AG08396 (cell line): Measurements from ENCODE around the gene GIPC1.
"Not testable (repeated sequence)": the region's sequence is repeated elsewhere in the genome, so short reads cannot be mapped to it uniquely, and the experiment has no call there.

Source experiments
- DNase-seq: peaks from one replicate; pipeline ENCODE4 v3.0.0; 2012; ENCODE audit warnings: low spot score, mixed read lengths

The GIPC1 gene, protein sequence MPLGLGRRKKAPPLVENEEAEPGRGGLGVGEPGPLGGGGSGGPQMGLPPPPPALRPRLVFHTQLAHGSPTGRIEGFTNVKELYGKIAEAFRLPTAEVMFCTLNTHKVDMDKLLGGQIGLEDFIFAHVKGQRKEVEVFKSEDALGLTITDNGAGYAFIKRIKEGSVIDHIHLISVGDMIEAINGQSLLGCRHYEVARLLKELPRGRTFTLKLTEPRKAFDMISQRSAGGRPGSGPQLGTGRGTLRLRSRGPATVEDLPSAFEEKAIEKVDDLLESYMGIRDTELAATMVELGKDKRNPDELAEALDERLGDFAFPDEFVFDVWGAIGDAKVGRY

DNA sequence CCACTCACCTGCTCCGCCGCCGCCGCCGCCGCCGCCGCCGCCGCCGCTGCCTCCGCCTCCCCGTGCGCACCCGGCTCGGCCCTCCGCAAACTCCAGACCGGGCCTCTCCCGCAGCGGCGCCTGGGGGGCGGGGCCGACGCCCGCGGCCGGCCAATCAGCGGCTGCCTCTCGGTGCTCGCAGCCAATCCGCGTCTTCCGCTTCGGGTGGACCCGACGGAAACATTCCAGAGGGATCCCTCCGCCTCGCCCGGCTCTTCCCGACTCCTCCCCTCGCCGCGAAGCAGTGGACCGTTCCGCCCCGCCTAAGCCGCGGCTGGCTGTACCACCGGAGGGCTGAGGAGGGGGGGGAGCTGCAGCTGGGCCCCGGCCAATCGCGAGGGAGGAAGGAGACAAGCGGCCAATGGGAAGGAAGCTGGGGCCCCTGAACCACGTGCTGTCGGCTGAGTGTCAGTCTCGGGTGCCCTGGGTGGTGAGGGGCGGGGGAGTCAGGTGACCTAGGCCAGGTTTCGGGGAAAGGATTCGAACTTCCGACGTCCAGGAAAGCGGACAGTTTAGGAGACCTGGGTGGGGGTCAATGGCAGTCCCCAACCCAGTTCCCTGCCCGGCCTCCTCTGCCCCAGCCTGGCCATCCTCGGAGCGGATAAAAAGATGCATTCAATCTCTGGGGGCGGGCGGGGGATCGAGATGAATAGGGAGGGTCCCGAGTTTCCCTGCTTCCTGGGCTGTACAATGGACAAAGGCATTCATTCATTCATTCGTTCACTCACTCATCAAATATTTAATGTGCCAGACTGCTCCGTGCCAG is at the start of gene GIPC1:
TSS of gene GIPC1 (minus strand) at position 99 of the 805 bp plus-strand sequence. CDS start 13,151 bp downstream, outside the sequence.
- peak; percentile 100 for DNase-seq

DNA sequence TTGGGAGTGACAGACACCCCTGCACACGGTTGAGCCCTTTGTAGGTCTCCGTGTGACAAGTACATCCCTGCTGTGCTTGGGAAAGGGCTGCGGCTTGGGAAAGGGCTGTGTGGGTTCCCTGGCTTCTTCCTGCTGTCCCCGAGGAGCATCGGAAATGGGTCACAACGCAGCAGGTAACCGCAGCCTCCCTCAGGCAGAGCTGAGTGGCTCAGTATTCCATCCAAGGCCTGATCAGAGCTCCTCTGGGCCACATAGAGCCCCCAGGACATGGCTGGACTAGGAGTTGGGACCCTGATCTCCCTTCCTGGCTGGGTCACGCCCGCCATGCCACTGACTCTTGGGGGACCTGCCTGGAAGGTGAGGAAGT is 49.8 kb upstream of the GIPC1 start:
- no peak for DNase-seq

DNA sequence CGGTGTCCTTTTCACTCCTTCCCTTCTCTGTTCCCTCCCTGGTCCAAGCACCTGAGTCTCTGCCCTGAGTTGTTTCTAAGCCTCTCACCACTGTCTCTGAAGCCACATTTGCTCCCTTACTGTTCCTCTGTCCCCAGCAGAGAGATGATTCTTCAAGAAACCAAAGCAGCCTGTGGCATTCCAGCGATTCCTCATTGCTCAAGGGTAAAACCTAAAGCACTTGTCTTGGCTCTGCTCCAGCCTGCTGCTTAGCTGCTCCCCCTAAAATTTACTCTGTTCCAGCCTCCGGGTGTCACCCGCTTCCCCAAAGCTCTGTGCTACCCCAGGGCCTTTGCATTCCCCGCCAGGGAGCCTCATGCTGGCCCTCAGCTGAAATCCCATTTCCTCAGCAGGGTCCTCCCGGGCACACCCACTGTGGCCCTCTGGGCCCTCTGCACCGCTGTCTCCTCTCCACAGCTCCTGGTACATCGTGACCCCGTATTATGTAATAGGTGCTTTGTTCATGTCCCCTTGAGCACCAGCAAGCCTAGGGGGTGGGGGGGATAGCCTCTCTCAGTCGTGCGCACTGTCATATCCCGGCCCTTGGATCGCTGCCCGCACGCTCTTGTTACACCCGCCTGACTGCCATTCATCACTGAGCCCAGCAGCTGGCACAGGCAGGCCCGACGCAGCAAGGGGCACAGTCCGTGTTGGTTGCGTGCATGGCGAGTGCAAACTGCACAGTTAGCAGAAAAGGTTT is 49.2 kb upstream of the GIPC1 start:
- DNase-seq = no peak

DNA sequence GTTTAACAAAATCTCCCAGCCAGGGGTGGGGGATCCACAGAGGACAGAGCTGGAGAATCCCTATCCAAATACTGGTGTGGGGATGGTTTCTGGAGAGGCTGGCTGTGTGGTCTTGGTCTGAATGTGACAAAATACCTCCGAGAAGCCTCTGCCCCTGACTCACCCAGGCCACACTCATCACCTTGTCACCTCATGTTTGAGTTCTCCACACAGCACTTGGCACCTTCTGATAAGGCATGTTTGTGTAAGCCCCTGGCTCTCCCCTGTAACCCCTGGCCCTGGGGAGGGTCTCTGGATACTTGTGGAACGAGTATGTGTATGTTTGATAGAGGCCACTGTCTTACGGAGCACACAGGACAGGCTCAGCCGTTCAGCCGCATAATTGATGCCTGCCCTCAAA is 48.1 kb upstream of the GIPC1 start:
- DNase-seq = no peak

DNA sequence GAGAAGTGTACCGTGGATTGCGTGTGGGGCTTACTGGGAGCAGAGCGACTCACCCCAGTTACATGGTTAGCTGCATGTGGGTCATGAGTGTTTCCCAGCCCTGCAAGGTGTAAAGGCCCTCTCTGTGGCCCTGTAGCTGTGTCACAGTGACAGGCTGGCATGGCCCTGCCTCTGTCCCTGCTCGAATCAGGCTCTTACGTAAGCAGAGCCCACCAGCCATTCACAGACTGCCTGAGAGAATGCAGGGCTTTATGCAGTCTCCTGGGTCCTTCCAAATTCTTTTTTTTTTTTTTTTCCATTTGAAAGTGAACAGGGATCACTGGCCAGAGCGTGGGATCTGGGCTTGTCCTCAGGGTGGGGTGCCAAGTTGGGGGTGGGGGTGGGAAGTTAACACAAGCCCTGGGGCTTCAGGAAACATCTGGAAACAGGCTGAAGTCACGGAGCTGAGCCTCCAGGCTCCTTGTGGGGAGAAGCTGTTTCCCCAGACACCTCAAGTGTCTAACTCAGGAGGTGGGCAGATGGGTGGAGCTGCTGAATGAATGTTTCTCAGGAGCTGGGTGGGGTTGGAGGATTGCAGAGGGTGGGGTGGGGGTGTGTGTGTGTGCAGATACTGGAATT is 46.9 kb upstream of the GIPC1 start:
- DNase-seq = no peak

DNA sequence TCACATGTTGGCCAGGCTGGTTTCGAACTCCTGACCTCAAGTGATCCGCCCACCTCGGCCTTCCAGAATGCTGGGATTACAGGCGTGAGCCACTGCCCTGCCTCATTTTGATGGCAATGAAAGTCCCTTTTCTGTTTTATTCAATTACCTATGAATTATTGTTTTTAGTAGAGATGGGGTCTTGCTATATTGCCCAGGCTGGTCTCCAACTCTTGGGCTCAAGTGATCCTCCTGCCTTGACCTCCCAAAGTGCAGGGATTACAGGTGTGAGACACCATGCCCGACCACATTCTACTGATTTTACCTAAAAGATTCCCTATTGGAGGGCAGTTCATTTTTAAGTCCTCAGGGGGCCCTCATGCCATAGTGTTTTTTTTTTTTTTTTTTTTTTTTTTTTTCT is 46.1 kb upstream of the GIPC1 start:
- DNase-seq = not testable (repeated sequence)

DNA sequence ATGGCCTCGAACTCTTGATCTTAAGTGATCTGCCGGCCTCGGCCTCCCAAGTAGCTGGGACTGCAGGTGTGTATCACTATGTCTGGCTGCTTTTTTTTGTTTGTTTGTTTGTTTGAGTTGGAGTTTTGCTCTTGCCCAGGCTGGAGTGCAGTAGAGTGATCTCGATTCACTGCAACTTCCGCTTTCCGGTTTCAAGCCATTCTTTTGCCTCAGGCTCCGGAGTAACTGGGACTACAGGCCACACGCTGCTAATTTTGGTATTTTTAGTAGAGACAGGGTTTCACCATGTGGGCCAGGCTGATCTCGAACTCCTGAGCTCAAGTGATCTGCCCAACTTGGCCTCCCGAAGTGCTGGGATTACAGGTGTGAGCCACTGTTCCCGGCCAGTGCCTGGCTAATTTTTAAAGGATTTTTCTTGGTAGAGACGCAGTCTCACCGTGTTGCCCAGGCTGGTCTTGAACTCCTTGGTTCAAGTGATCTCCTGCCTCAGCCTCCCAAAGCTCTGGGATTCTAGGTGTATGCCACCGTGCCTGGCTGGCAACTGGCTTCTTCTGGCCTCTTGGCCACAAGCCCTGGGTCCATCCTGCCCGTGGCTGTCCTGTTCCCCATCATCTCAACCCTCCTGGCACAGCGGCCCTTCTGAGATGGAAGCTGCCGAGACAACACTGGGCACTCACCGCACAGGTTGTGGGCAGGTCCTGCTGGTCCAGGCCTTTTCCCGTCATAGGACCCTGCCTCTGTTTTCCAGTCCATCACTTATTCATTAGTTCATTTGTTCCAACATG is 45.0 kb upstream of the GIPC1 start:
- DNase-seq = no peak

DNA sequence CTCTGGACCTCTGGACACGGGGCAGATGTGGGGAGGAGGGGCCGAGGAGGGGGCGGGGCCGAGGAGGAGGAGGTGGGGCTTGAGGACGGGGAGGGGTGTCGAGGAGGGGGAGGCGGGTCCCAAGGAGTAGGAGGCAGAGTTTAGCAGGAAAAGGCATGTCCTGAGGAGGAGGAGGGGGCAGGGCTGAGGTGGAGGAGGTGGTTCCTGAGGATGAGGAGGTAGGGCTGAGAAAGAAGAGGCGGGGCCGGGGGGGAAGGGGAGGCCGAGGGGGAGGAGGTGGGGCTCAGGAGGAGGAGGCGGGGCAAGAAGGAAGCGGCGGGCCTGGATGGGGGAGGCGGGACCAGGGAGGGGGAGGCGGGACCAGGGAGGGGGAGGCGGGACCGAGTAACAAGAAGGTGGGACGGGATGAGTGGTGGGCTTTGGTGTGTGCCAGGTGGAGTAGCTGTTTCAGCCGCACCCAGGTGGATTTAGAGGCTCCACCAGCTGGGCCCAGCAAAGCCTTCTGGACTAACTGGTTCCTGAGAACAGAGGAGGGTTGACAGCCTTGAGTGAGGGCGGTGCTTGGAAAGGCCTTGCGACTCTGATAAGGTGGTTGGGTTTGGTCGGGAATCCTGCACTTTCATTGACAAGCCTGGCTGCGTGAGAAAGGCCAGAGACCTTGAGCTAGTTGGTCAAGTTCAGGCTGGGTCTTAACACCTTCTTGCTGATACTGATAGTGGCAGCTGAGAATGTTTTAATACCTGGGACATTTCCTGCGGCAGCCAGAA is 41.2 kb upstream of the GIPC1 start:
- peak; percentile 41 for DNase-seq

DNA sequence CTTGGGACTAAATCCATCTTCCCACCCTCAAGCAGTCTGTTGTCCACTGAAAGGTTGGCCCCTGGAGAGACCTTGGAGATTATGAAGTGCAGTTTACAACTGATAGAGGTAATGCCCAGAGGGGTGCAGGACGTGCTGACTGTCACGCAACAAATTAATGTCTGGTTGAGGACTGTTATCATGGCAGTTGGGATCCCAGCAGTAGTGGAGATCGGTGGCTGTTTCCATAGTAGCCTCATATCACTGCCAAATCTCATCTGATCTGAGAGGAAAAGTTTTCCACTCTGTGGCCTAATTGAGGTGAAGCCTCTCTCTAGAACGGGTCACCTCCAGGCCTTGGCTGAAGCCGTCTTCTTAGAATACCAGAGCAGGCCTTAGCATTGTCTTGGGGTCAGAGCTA is 37.5 kb upstream of the GIPC1 start:
- DNase-seq = no peak

DNA sequence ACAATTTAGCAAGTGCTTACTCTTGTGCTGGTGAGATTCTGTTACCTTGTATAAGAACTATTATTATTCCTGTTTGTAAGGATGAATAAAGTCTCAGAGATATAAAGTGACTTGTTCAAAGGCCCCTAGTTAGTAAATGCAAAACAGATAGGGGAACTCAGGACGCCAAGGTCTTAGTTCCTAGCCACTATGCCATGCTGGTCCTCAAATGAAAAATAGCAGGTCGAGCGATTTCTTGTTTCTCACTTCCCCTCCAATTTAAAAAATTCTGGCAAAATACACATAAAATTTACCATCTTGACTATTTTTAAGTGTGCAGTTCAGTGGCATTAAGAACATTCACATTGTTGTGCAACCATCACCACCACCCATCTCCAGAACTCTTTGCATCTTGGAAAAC is 34.6 kb upstream of the GIPC1 start:
- no peak for DNase-seq

DNA sequence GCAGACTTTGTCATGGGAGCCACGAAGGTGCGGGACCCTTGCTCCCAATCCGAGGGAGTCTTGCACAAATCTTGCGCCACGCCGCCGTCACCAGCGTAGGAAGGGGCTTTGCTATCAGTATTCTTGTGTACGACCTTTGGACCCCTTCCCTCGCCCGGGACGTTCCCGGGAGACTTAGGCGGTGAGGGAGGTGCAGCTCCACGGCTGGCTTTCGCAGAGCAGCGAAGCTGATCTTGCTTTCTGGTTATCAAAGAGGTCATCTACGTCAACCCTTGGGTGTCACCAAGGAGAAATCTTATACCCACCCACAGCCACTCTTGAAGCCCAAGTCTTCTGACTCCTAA is 34.0 kb upstream of the GIPC1 start:
- no peak for DNase-seq

DNA sequence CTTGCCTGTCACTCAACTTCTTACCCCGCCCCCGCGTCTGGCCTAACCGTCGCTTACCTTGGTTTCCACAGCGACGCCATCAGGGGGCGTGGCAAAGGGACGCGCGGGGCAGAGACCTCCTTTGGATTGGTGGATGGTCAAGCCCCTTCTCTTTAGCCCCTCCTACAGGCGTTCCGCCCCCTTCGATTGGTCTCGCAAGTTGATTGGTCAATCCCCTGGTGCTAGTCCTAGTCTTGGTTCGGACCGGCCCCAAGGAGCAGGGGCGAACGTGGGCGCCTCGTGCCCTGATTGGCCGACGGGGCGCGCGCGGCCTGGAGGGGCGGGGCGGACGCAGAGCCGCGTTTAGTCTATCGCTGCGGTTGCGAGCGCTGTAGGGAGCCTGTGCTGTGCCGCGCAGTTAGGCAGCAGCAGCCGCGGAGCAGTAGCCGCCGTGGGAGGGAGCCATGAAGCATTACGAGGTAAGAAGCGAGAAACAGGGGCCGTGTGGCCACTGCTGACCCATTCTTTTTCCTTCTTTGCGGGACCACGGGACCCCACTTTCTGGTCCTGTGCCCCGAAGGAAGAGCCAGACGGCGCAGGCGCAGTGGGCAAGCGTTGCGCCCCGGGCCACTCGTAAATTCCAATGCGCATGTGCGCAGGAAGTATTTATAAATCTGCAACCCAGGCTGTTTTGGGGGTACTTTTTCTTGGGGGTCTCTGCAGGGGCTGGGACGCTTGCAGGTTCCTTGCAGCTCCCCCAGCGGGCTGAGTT is 33.5 kb upstream of the GIPC1 start, which contains the start of gene TECR:
TSS of gene TECR (plus strand) at position 341 of the 751 bp plus-strand sequence. CDS start at position 444, 103 bp downstream.
- peak; percentile 98 for DNase-seq

DNA sequence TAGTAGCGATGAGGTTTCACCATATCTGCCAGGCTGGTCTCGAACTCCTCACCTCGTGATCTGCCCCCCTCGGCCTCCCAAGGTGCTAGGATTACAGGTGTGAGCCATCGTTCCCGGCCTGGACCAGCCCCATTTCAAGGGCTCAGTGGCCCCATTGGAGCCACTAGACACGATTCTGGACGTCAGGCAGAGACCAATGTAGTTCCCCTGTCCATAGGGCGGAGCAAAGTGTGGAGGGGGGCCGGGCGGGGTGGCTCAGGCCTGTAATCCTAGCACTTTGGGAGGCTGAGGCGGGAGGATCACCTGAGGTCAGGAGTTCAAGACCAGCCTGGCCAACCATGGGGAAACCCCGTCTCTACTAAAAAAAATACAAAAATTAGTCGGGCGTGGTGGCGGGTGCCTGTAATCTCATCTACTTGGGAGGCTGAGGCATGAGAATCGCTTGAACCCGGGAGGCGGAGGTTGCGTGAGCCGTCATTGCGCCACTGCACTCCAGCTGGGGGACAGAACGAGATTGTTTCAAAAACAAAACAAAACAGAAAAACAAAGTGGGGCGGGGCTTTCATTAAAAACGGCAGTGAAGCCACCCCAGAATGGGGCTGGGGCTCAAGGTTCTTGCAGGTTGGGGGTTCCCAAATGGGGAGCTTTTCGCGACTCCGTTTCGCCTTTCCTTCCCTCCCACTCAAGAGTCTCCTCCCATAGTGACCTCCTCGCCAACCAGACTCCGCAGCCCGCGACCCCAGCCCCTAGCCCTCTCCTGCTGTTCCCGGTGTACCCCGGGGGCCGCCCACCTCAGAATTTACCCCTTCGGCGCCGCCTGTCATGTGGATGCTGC is 32.7 kb upstream of the GIPC1 start:
- no peak for DNase-seq

DNA sequence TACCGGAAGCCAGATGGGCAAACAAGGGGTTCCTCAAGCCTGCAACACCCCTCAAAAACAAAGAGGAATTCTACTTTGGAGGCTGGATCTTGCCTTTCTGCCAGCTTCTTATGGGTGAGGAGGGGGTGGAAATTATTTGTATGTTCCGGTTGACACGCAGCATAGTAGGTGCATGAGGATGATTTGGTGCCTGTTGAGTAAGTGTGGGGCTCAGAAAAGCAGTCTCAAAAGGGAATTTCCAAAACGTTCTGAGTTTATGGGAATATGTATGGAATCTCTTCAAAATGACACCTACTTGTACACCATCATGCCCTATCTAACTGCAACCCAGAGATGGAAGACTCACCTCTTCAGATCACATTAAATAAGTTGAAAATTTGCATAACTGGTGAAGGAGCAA is 30.5 kb upstream of the GIPC1 start:
- DNase-seq = no peak

DNA sequence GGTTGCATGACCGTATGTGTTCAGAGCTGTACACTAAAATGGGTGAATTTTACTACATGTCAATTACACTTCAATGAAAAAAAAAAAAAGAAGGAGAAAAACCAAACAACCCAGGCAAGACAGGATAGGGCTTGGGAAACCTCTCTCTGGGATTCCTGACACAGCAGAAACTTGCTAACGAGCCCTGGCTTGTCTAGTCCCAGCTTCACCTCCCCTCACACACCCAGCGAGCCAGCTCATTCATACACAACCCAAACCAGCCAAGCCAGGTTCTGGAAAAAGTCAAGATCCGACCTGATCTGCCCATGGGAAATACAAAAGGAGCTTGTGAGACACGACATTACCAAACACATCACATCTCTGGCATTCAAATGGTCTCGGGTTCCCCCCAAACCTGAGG is 29.8 kb upstream of the GIPC1 start:
- DNase-seq = no peak

DNA sequence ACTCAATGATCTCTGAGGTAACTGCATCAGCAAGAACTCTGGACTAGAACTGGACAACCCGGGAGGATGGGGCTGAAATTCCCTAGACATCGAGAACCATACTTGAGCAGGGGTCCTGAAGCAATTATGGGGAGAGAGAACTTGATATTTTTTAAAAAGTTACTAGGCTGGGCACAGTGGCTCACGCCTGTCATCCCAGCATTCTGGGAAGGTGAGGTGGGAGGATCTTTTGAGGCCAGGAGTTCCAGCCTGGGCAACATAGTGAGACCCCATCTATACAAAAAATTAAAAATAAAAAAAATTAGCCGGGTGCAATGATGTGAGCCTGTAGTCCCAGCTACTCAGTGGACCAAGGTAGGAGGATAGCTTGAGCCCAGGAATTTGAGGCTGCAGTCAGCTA is 24.6 kb upstream of the GIPC1 start:
- DNase-seq = no peak

DNA sequence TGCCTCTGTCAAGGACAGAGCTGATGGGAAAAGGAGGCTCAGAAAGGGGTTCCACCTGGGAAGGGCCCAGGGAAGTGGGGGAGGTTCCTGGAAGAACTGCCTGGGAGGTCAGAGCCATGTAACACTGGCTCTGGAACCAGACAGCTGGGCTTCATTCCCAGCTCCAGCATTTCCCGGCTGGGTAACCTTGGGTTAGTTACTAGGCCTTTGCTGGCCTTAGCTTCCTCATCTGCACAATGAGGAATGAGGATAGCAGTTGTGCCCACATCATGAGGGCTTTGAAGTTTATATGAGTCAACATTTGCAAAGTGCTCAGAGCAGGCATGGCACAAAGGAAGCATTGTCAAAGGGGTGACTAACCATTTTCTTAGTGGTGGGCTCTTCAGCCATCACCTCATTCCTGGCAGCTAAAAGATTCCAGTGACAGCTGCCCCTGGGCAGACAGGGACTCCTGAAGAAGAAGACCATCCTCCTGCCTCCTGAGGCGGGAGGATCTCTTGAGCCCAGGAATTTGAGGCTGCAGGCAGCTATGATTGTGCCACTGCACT is 24.0 kb upstream of the GIPC1 start:
- DNase-seq = peak; percentile 63

DNA sequence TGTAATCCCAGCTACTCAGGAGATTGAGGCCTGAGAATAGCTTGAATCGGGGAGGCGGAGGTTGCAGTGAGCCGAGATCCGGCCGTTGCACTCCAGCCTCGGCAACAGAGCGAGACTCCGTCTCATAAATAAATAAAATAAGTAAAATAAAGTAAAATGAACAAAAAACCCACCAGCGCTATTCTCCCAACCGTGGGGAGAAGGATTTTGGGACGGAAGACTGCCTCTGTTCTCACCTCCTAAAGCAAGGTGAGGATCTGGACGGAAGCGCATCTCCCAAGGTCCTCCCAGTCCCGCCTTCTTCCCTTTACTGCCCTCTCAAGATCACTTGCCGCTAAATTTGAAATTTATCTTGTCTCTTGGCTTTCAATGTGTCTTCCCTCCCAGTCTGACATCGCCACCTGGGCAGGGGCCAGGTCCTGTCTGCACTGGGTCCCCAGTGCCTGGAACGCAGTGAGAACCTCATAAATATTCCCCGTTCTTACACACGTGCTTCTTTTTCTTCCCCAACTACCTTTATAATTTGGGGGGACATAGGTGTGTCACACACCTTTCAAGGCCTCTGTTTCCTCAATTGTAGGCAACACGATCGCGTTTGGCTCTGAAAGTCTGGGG is 23.4 kb upstream of the GIPC1 start:
- DNase-seq = no peak
